HG03039 (cell line): ENCODE data around the gene ZNF76.

Source experiments
- ATAC-seq: cut with Tn5 transposase; IDR thresholded peaks from one replicate; pipeline ENCODE4 v1.9.1; 2021; ENCODE audit warnings: mild to moderate bottlenecking, moderate library complexity; ENCODE audit not compliant: unreplicated experiment

ZNF76 gene

GRCh38 chr6:35265523-35265922 is 6.0 kb downstream of the ZNF76 start:
- no peak for ATAC-seq

- ATAC-seq = no peak
Observed at GRCh38 chr6:35267446-35267845, 7.9 kb downstream of the ZNF76 start.

- no peak for ATAC-seq
Observed at GRCh38 chr6:35267897-35268296, 8.4 kb downstream of the ZNF76 start.

GRCh38 chr6:35272005-35272404 is 12.5 kb downstream of the ZNF76 start:
- ATAC-seq = no peak

GRCh38 chr6:35273822-35274559 is 14.5 kb downstream of the ZNF76 start:
- no peak for ATAC-seq

- no peak for ATAC-seq
Observed at GRCh38 chr6:35275744-35276260, 16.3 kb downstream of the ZNF76 start.

GRCh38 chr6:35278708-35279107 is 19.2 kb downstream of the ZNF76 start:
- no peak for ATAC-seq

- ATAC-seq = no peak
Observed at GRCh38 chr6:35280903-35281302, 21.4 kb downstream of the ZNF76 start.

- no peak for ATAC-seq
Observed at GRCh38 chr6:35282472-35282871, 22.9 kb downstream of the ZNF76 start.

GRCh38 chr6:35283361-35283760 is 23.8 kb downstream of the ZNF76 start:
- ATAC-seq = no peak

- ATAC-seq = no peak
Observed at GRCh38 chr6:35287671-35288396, 28.3 kb downstream of the ZNF76 start.

- no peak for ATAC-seq
Observed at GRCh38 chr6:35288834-35289233, 29.3 kb downstream of the ZNF76 start.

GRCh38 chr6:35291491-35291890 is 32.0 kb downstream of the ZNF76 start:
- ATAC-seq = no peak

GRCh38 chr6:35292494-35292893 is 33.0 kb downstream of the ZNF76 start:
- no peak for ATAC-seq

GRCh38 chr6:35293681-35294080 is 34.1 kb downstream of the ZNF76 start:
- no peak for ATAC-seq

GRCh38 chr6:35294308-35294945 is 34.9 kb downstream of the ZNF76 start:
- ATAC-seq = no peak

GRCh38 chr6:35295036-35295435 is 35.5 kb downstream of the ZNF76 start:
- ATAC-seq = no peak

GRCh38 chr6:35295521-35296315 is 36.2 kb downstream of the ZNF76 start:
- no peak for ATAC-seq

- ATAC-seq = no peak
Observed at GRCh38 chr6:35296931-35297600, 37.5 kb downstream of the ZNF76 start.
